GM12874 (cell line): ENCODE measurements around the gene PTPDC1.

Experiments used
- CTCF ChIP-seq: IDR thresholded peaks from 2 replicates; pipeline ENCODE4 v1.5.1; 2011; ENCODE audit warnings: low read depth, mild to moderate bottlenecking, control low read depth, low read length, moderate library complexity; ENCODE audit not compliant: insufficient read depth

PTPDC1 gene

GRCh38 chr9:94061864-94062263, 22.4 kb upstream of the PTPDC1 start:
- no peak for TF ChIP-seq CTCF

GRCh38 chr9:94065535-94065961, 18.7 kb upstream of the PTPDC1 start:
- TF ChIP-seq CTCF, result peak; percentile 75

GRCh38 chr9:94068257-94068656, 16.0 kb upstream of the PTPDC1 start:
- TF ChIP-seq CTCF, result no peak

DNA sequence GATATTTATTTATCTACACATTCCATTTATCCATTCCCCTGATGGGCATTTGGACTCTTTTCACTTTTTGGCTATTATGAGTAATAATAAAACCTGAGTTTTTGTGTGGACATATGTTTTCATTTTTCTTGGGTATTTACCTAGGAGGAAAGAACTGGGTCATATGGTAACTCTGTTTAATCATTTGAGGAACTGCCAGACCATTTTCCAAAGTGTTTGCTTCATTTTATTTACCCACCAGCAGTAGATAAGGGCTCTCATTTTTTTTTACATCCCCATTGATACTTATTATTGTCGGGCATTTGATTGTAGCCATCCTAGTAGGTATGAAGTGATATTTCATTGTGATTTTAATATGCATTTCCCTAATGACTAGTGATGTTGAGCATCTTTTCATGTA, 7.7 kb upstream of the PTPDC1 start:
- no peak for TF ChIP-seq CTCF

GRCh38 chr9:94078086-94078485, 6.2 kb upstream of the PTPDC1 start:
- TF ChIP-seq CTCF, result no peak

- no peak for TF ChIP-seq CTCF
Measured at GRCh38 chr9:94079236-94079635, 5.0 kb upstream of the PTPDC1 start.

DNA sequence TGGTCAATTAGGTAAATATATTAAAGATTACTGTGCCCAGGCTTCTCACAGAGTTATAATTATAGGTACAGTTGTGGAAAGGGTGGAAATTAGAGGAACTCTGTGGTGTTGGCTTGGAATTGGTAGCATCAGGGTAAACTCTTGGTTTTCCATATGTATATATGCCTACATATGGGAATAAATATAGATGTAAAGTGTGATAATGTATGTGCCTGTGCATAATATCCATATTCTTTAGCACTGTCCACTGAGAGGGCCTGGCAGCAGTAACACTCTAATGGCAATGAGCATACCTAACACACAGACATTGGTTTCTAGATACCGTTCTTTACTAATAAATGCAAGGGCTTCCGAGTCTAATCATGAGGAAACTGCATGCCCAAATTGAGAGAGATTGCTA, 4.0 kb upstream of the PTPDC1 start:
- no peak for TF ChIP-seq CTCF

DNA sequence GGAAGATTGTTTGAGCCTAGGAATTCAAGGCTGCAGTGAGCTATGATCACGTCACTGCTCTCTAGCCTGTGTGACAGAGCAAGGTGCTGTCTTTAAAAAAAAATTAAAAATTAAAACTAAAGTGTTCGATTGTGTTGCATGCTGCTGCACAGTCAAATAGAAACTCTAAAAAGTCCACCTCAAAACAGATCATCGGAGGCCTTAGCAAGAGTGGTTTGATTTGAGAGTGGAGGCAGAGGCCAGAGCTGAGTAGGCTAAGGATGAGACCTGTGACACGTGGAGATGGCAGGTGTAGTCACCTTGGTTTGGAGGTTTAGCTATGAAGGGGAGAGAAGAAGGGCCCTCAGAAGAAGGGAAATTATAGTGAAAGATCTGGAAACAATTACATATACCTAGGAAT, 2.8 kb upstream of the PTPDC1 start:
- no peak for TF ChIP-seq CTCF
